Measurements from ENCODE around the gene FER.

Gene FER

GRCh38 chr5:108940506-108940905 is 192.8 kb downstream of the FER start:
- DNase-seq (ENCODE audit: low spot score) = no peak
- TF ChIP-seq, protein P1, sequence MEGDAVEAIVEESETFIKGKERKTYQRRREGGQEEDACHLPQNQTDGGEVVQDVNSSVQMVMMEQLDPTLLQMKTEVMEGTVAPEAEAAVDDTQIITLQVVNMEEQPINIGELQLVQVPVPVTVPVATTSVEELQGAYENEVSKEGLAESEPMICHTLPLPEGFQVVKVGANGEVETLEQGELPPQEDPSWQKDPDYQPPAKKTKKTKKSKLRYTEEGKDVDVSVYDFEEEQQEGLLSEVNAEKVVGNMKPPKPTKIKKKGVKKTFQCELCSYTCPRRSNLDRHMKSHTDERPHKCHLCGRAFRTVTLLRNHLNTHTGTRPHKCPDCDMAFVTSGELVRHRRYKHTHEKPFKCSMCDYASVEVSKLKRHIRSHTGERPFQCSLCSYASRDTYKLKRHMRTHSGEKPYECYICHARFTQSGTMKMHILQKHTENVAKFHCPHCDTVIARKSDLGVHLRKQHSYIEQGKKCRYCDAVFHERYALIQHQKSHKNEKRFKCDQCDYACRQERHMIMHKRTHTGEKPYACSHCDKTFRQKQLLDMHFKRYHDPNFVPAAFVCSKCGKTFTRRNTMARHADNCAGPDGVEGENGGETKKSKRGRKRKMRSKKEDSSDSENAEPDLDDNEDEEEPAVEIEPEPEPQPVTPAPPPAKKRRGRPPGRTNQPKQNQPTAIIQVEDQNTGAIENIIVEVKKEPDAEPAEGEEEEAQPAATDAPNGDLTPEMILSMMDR (IDR thresholded peaks at IDR 0.05; ENCODE audit: borderline replicate concordance, control extremely low read depth, extremely low read depth, insufficient read depth, missing control alignments) = no peak
- in situ Hi-C loops (cut with MboI; ENCODE audit: low sequenced_read_pairs, unreplicated experiment) = no loop called here

- in situ Hi-C loops (cut with MboI; ENCODE audit: low sequenced_read_pairs, unreplicated experiment) = no loop called here
- DNase-seq (ENCODE audit: low spot score) = no peak
- TF ChIP-seq, protein P1 (IDR thresholded peaks at IDR 0.05; ENCODE audit: borderline replicate concordance, control extremely low read depth, extremely low read depth, insufficient read depth, missing control alignments) = no peak
These were observed 194.0 kb downstream of the FER start for GRCh38 chr5:108941746-108942145.

- no peak for DNase-seq (ENCODE audit: low spot score)
- TF ChIP-seq, protein P1 (IDR thresholded peaks at IDR 0.05; ENCODE audit: borderline replicate concordance, control extremely low read depth, extremely low read depth, insufficient read depth, missing control alignments) = no peak
- in situ Hi-C loops (cut with MboI; ENCODE audit: low sequenced_read_pairs, unreplicated experiment) = no loop called here
These were observed 195.0 kb downstream of the FER start for GRCh38 chr5:108942701-108943100.

DNA sequence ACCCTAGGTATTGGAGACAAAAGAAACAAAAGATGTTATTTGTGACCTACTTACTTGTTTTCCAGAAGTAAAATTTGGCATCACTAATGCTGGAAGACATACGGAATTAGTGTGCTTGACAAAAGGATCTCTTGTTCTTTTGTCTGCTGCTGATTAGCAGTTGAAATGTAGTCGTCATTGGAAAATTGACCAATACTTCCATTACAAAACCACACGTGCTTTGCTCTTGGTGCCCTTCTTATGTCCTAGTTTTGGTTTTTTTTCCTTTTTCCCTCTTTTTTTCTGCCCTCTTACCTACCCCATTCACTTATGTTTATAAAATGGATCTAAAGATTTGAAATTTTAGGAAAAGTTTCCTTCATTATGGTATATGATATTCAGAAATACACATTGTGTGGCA is 197.4 kb downstream of the FER start:
- in situ Hi-C loops (cut with MboI; ENCODE audit: low sequenced_read_pairs, unreplicated experiment) = no loop called here
- DNase-seq (ENCODE audit: low spot score) = no peak
- TF ChIP-seq, protein P1 (IDR thresholded peaks at IDR 0.05; ENCODE audit: borderline replicate concordance, control extremely low read depth, extremely low read depth, insufficient read depth, missing control alignments) = no peak

DNA sequence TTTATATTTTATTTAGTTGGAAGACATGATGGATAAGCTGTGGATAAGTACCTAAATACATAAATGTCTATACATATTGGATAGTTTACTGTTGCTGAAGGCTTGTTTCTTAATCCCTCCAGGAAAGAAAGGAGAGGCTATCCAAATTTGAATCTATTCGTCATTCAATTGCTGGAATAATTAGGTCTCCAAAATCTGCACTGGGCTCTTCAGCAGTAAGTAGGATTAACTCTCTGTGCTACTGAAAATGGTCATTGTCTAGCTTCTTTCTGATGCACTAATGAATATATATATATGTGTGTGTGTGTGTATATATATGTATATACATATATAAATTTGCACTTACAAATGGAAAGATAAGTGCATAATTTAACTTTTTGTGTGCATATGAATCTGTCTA is 198.3 kb downstream of the FER start:
- in situ Hi-C loops (cut with MboI; ENCODE audit: low sequenced_read_pairs, unreplicated experiment) = no loop called here
- no peak for DNase-seq (ENCODE audit: low spot score)
- TF ChIP-seq, protein P1 (IDR thresholded peaks at IDR 0.05; ENCODE audit: borderline replicate concordance, control extremely low read depth, extremely low read depth, insufficient read depth, missing control alignments) = no peak

DNA sequence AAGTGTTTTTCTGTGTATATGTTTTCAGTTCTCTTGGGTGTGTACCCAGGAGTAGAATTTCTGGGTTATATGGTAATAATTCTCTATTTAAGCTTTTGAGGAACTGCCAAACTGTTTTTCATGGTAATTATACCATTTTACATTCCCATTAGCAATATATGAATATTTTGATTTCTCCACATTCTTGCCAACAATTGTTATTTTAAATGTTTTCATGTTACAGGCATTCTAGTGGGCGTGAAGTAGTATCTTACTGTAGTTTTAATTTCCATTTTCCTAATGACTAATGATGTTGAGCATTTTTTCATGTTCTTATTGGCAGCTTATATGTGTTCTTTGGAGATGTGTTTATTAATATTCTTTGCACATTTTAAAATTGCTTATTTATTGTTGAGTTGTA is 199.5 kb downstream of the FER start:
- TF ChIP-seq, protein P1 (IDR thresholded peaks at IDR 0.05; ENCODE audit: borderline replicate concordance, control extremely low read depth, extremely low read depth, insufficient read depth, missing control alignments) = no peak
- in situ Hi-C loops (cut with MboI; ENCODE audit: low sequenced_read_pairs, unreplicated experiment) = no loop called here
- DNase-seq (ENCODE audit: low spot score) = no peak

- in situ Hi-C loops (cut with MboI; ENCODE audit: low sequenced_read_pairs, unreplicated experiment) = no loop called here
- TF ChIP-seq, protein P1 (IDR thresholded peaks at IDR 0.05; ENCODE audit: borderline replicate concordance, control extremely low read depth, extremely low read depth, insufficient read depth, missing control alignments) = no peak
- no peak for DNase-seq (ENCODE audit: low spot score)
These were observed 202.6 kb downstream of the FER start for GRCh38 chr5:108950276-108950675.
